Astrocyte of the cerebellum (primary cell): Measurements from ENCODE around the gene SHANK2.

ENCODE experiments used
- DNase-seq: peaks from one replicate; pipeline ENCODE4 v3.0.0-alpha.2; 2011; ENCODE audit warnings: low read depth
- H3K4me3 ChIP-seq: 2 replicates; pipeline ENCODE4 v1.5.1; 2011; ENCODE audit warnings: mild to moderate bottlenecking, low read depth, low read length, moderate library complexity
- CTCF ChIP-seq: IDR thresholded peaks from 2 replicates; pipeline ENCODE4 v1.5.1; 2012; ENCODE audit warnings: low read length, low read depth, moderate library complexity, mild to moderate bottlenecking; ENCODE audit errors: missing control alignments
- in situ Hi-C: cut with HindIII; loops from 2 replicates; pipeline ENCODE4 v1.10.0; 2017; ENCODE audit warnings: low sequenced_read_pairs

The SHANK2 gene

GRCh38 chr11:71255323-71255722 is 2.9 kb upstream of the SHANK2 start:
- in situ Hi-C loops, result no loop called here
- DNase-seq, result no peak
- TF ChIP-seq CTCF, result no peak
- no peak overlapping the region for H3K4me3 ChIP-seq

GRCh38 chr11:71253794-71254193 is 1.4 kb upstream of the SHANK2 start:
- DNase-seq, result no peak
- in situ Hi-C loops, result loop anchor here (5.0 kb wide), 1 partner anchor 56 kb away; no protein-coding TSS in a partner anchor
- no peak overlapping the region for H3K4me3 ChIP-seq

GRCh38 chr11:71252770-71253730 is 673 bp upstream of the SHANK2 start:
- peak; percentile 18 for DNase-seq
- no peak for TF ChIP-seq CTCF
- H3K4me3 ChIP-seq, result peak overlapping the region; percentile 51
- in situ Hi-C loops, result loop anchor here (5.0 kb wide), 1 partner anchor 56 kb away; no protein-coding TSS in a partner anchor

More at GRCh38 chr11:71253794-71254193, 1.4 kb upstream of the SHANK2 start:
- no peak for TF ChIP-seq CTCF

GRCh38 chr11:71251761-71252268 is 562 bp downstream of the SHANK2 start:
- no peak for DNase-seq
- H3K4me3 ChIP-seq, result peak overlapping the region; percentile 51
- peak; percentile 43 for TF ChIP-seq CTCF
- in situ Hi-C loops, result loop anchor here (5.0 kb wide), 1 partner anchor 55 kb away; no protein-coding TSS in a partner anchor

- peak overlapping the region; percentile 51 for H3K4me3 ChIP-seq
- no peak for TF ChIP-seq CTCF
- DNase-seq, result no peak
- in situ Hi-C loops, result loop anchor here (5.0 kb wide), 1 partner anchor 54 kb away; no protein-coding TSS in a partner anchor
Measured at GRCh38 chr11:71251151-71251721, 1.1 kb downstream of the SHANK2 start.

- no peak for TF ChIP-seq CTCF
- peak overlapping the region; percentile 51 for H3K4me3 ChIP-seq
- in situ Hi-C loops, result loop anchor here (5.0 kb wide), 1 partner anchor 53 kb away; no protein-coding TSS in a partner anchor
- no peak for DNase-seq
Measured at GRCh38 chr11:71250523-71251150, 1.7 kb downstream of the SHANK2 start.
